Spleen (tissue), 7 donors: ENCODE results near the gene RPE65.

ENCODE experiments used
- CTCF ChIP-seq, 11 experiments: fragments of 200-600 bp in 7 of 11; fragments of 450-650 bp in 4 of 11; sonication (generic) in 4 of 11; IDR thresholded peaks in 8 of 11; conservative IDR thresholded peaks in 3 of 11; 1 replicate in 7 of 11; 2 replicates in 4 of 11; pipeline versions ENCODE4 v1.4.0 to v1.8.0; 2016 to 2021; ENCODE audit warnings: antibody characterized with exemption in 11 of 11, inconsistent platforms in 4 of 11, mild to moderate bottlenecking in 1 of 11
- POLR2A ChIP-seq, 3 donors: fragments of 450-650 bp; IDR thresholded peaks; one replicate each; pipeline ENCODE4 v1.5.1; 2017; ENCODE audit warnings: antibody characterized with exemption in 3 of 3, mild to moderate bottlenecking in 1 of 3
- POLR2AphosphoS5 ChIP-seq, 3 donors: sonication (generic); formaldehyde crosslinking; IDR thresholded peaks; one replicate each; pipeline ENCODE4 v1.5.1; 2017; ENCODE audit warnings: antibody characterized with exemption in 3 of 3
- donor health status: DM: no; HTN: no; CAD: no; lungs with moderate emphysema.
- donor health status: DM: no; HTN: no; CAD: no.
- donor health status: DM: no; HTN: no; CAD: no.

GRCh38 chr1:68478662-68479061 lies 28.9 kb upstream of the RPE65 start:
- TF ChIP-seq CTCF (IDR thresholded peaks at IDR 0.05 in 8 of 11, conservative IDR thresholded peaks at IDR 0.05 in 3 of 11) (no peak), POLR2AphosphoS5 (IDR thresholded peaks at IDR 0.05) (no peak), POLR2A (IDR thresholded peaks at IDR 0.05) (no peak)
